Astrocyte (in vitro differentiated cells and primary cell): Measurements from ENCODE around the gene RNF166. TPM values are rescaled to one million over a fixed set of nuclear protein-coding genes. Genes with fewer than 3 reads are reported as not detected.

Experiments used
- DNase-seq: peaks from one replicate; pipeline ENCODE4 v3.0.0-alpha.2; 2010; ENCODE audit warnings: low read depth
- FAIRE-seq: peaks from 2 replicates; lab custom pipeline; 2011; peaks lifted over from hg19 to GRCh38; lab: Jason Lieb, UNC
- H2AFZ ChIP-seq: 2 replicates; pipeline ENCODE4 v1.6.0; 2012; ENCODE audit warnings: low read depth, low read length, inconsistent platforms
- H3K27ac ChIP-seq: 2 replicates; pipeline ENCODE4 v1.5.1; 2011; ENCODE audit warnings: low read depth, low read length, inconsistent platforms
- H3K27me3 ChIP-seq: 2 replicates; pipeline ENCODE4 v1.6.0; 2011; ENCODE audit warnings: low read length, inconsistent platforms; ENCODE audit not compliant: insufficient read depth
- H3K36me3 ChIP-seq: 2 replicates; pipeline ENCODE4 v1.5.1; 2011; ENCODE audit warnings: low read length, inconsistent platforms; ENCODE audit not compliant: insufficient read depth
- H3K4me1 ChIP-seq: 2 replicates; pipeline ENCODE4 v1.5.1; 2011; ENCODE audit warnings: low read length, inconsistent platforms; ENCODE audit not compliant: insufficient read depth
- H3K4me2 ChIP-seq: 2 replicates; pipeline ENCODE4 v1.6.0; 2012; ENCODE audit warnings: low read length, inconsistent platforms
- H3K4me3 ChIP-seq: 2 replicates; pipeline ENCODE4 v1.5.1; 2011; ENCODE audit warnings: low read depth, mild to moderate bottlenecking, low read length, inconsistent platforms; ENCODE audit not compliant: insufficient read depth
- H3K79me2 ChIP-seq: 2 replicates; pipeline ENCODE4 v1.6.0; 2012; ENCODE audit warnings: mild to moderate bottlenecking, low read length, inconsistent platforms; ENCODE audit not compliant: insufficient read depth
- H3K9ac ChIP-seq: 2 replicates; pipeline ENCODE4 v1.6.0; 2012; ENCODE audit warnings: mild to moderate bottlenecking, low read length, inconsistent platforms
- H3K9me3 ChIP-seq: 2 replicates; pipeline ENCODE4 v1.5.1; 2012; ENCODE audit warnings: low read depth, mild to moderate bottlenecking, low read length, inconsistent platforms; ENCODE audit not compliant: insufficient read depth
- H4K20me1 ChIP-seq: 2 replicates; pipeline ENCODE4 v1.6.0; 2012; ENCODE audit warnings: low read length, inconsistent platforms; ENCODE audit not compliant: insufficient read depth
- H3K27ac Mint-ChIP-seq: one replicate; pipeline ENCODE4 v1.8.0; 2021; ENCODE audit warnings: mild to moderate bottlenecking, mixed read lengths; ENCODE audit not compliant: unreplicated experiment
- H3K27me3 Mint-ChIP-seq: one replicate; pipeline ENCODE4 v1.8.0; 2021; ENCODE audit warnings: low read depth, mixed read lengths; ENCODE audit not compliant: unreplicated experiment
- H3K36me3 Mint-ChIP-seq: one replicate; pipeline ENCODE4 v1.8.0; 2021; ENCODE audit warnings: low read depth, mixed read lengths; ENCODE audit not compliant: unreplicated experiment
- H3K4me1 Mint-ChIP-seq: one replicate; pipeline ENCODE4 v1.8.0; 2021; ENCODE audit warnings: low read depth, mixed read lengths; ENCODE audit not compliant: unreplicated experiment
- H3K4me3 Mint-ChIP-seq: one replicate; pipeline ENCODE4 v1.8.0; 2021; ENCODE audit warnings: mild to moderate bottlenecking, moderate library complexity, mixed read lengths; ENCODE audit not compliant: unreplicated experiment
- H3K9me3 Mint-ChIP-seq: one replicate; pipeline ENCODE4 v1.8.0; 2021; ENCODE audit warnings: mild to moderate bottlenecking, mixed read lengths; ENCODE audit not compliant: unreplicated experiment
- CTCF ChIP-seq: IDR thresholded peaks from 2 replicates; pipeline ENCODE4 v1.5.1; 2011; ENCODE audit warnings: low read depth, mild to moderate bottlenecking, inconsistent platforms, low read length, moderate library complexity; ENCODE audit not compliant: insufficient read depth
- EZH2 ChIP-seq: IDR thresholded peaks from 2 replicates; pipeline ENCODE4 v1.6.1; 2012; ENCODE audit warnings: mild to moderate bottlenecking, low read length, inconsistent platforms; ENCODE audit not compliant: insufficient read depth
- total RNA-seq: library from RNA; stranded (reverse); gene quantifications from 2 replicates; pipeline ENCODE4 v1.2.1, GENCODE V29; 2021

RNF166 gene
- total RNA-seq, 1 donor from 2014 or later, result 15.4 TPM

- Histone ChIP-seq H3K9ac (no peak overlapping the region), H3K4me2 (no peak overlapping the region), H3K36me3 (no peaks in the 10 kb centered on the region), H4K20me1 (no peaks in the 10 kb centered on the region), H3K9me3 (no peaks in the 10 kb centered on the region), H3K4me1 (no peaks in the 10 kb centered on the region), H2AFZ (no peak overlapping the region), H3K27me3 (no peaks in the 10 kb centered on the region), H3K27ac (no peak overlapping the region), H3K79me2 (no peaks in the 10 kb centered on the region), H3K4me3 (no peak overlapping the region)
- FAIRE-seq, result no peak
- H3K4me1 Mint-ChIP-seq, result no peaks in the 10 kb centered on the region
- no peak for TF ChIP-seq EZH2
- no peak for TF ChIP-seq CTCF
- no peaks in the 10 kb centered on the region for H3K9me3 Mint-ChIP-seq
- H3K27me3 Mint-ChIP-seq, result peaks cover 22% of the 10 kb centered on the region
- no peak for DNase-seq
- peaks cover 4% of the 10 kb centered on the region for H3K36me3 Mint-ChIP-seq
- H3K4me3 Mint-ChIP-seq, result no peak overlapping the region
- H3K27ac Mint-ChIP-seq, result no peak overlapping the region
Measured at GRCh38 chr16:88694221-88695087, 11.8 kb downstream of the RNF166 start.

- H2AFZ ChIP-seq, result no peak overlapping the region
- H3K9ac ChIP-seq, result no peak overlapping the region
- H3K4me1 ChIP-seq, result no peaks in the 10 kb centered on the region
- H3K36me3 Mint-ChIP-seq, result peaks cover 4% of the 10 kb centered on the region
- H3K27me3 Mint-ChIP-seq, result peaks cover 31% of the 10 kb centered on the region
- no peaks in the 10 kb centered on the region for H3K79me2 ChIP-seq
- H4K20me1 ChIP-seq, result no peaks in the 10 kb centered on the region
- TF ChIP-seq EZH2 (no peak), CTCF (no peak)
- H3K36me3 ChIP-seq, result no peaks in the 10 kb centered on the region
- no peak overlapping the region for H3K27ac Mint-ChIP-seq
- no peak overlapping the region for H3K4me3 Mint-ChIP-seq
- FAIRE-seq, result no peak
- H3K9me3 ChIP-seq, result no peaks in the 10 kb centered on the region
- no peaks in the 10 kb centered on the region for H3K9me3 Mint-ChIP-seq
- H3K4me2 ChIP-seq, result no peak overlapping the region
- no peak overlapping the region for H3K27ac ChIP-seq
- no peaks in the 10 kb centered on the region for H3K27me3 ChIP-seq
- no peak for DNase-seq
- no peak overlapping the region for H3K4me3 ChIP-seq
- H3K4me1 Mint-ChIP-seq, result no peaks in the 10 kb centered on the region
Measured at GRCh38 chr16:88693420-88694177, 12.6 kb downstream of the RNF166 start.
